NT2/D1 (cell line): ENCODE measurements around the gene ZNF774.

Source experiments
- YY1 ChIP-seq: IDR thresholded peaks from 2 replicates; pipeline ENCODE4 v1.6.1; 2011; ENCODE audit not compliant: insufficient read length, insufficient read depth
- ZNF274 ChIP-seq: IDR thresholded peaks from 2 replicates; pipeline ENCODE4 v1.6.1; 2011; ENCODE audit warnings: mild to moderate bottlenecking, low read depth, low read length

DNA sequence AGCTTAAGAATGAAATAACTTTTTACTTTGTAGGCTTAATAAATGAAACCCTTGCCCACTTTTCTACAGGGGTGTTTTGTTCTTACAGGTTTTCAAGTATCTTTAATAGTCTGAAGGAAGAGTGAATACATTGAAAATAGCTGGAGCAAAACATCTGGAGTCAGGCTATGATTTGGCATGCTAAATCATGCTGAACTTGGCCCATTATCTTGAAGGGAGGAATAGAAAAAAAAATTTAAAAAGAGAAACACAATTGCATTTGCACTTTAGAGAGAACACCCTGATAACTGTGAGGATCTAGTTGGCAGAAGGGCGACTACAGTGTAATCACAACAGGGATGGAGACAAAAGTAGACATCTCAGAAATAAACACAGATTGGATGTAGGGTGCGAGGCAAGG, 34.1 kb downstream of the ZNF774 start:
- TF ChIP-seq ZNF274 (no peak), YY1 (no peak)
